Liver (tissue), 9 donors: Measurements from ENCODE around the gene TIFAB. TPM values are rescaled to one million over a fixed set of nuclear protein-coding genes. Genes with fewer than 3 reads are reported as not detected.

Experiments
- DNase-seq: peaks from one replicate; pipeline ENCODE4 v3.0.0-alpha.2; 2017; ENCODE audit warnings: low spot score
- H3K27ac ChIP-seq, 2 donors: one replicate each; pipeline ENCODE4 v1.7.0; 2013; ENCODE audit warnings: inconsistent platforms in 2 of 2, low read length in 2 of 2, control low read depth in 1 of 2, low read depth in 1 of 2, mild to moderate bottlenecking in 1 of 2
- H3K27me3 ChIP-seq, 4 donors: one replicate each; pipeline versions ENCODE4 v1.6.1 to v1.7.0; 2013; ENCODE audit warnings: low read length in 3 of 4, inconsistent platforms in 1 of 4, mild to moderate bottlenecking in 1 of 4, moderate library complexity in 1 of 4; ENCODE audit not compliant: control insufficient read depth in 4 of 4, insufficient read depth in 4 of 4
- H3K36me3 ChIP-seq, 4 donors: one replicate each; pipeline versions ENCODE4 v1.6.1 to v1.7.0; 2013; ENCODE audit warnings: low read length in 3 of 4, mild to moderate bottlenecking in 3 of 4, low read depth in 1 of 4, moderate library complexity in 1 of 4; ENCODE audit not compliant: control insufficient read depth in 4 of 4, insufficient read depth in 3 of 4
- H3K4me1 ChIP-seq, 4 donors: one replicate each; pipeline versions ENCODE4 v1.6.1 to v1.7.0; 2013; ENCODE audit warnings: low read length in 3 of 4, mild to moderate bottlenecking in 3 of 4, moderate library complexity in 1 of 4; ENCODE audit not compliant: control insufficient read depth in 4 of 4, insufficient read depth in 4 of 4
- H3K4me3 ChIP-seq, 3 donors: one replicate each; pipeline versions ENCODE4 v1.6.1 to v1.7.0; 2013; ENCODE audit warnings: low read length in 3 of 3, control low read depth in 1 of 3, low read depth in 1 of 3, mild to moderate bottlenecking in 1 of 3
- H3K9ac ChIP-seq, 2 donors: one replicate each; pipeline ENCODE4 v1.7.0; 2013; ENCODE audit warnings: low read length in 2 of 2, mild to moderate bottlenecking in 2 of 2, moderate library complexity in 2 of 2, control low read depth in 1 of 2, low read depth in 1 of 2
- H3K9me3 ChIP-seq, 4 donors: one replicate each; pipeline versions ENCODE4 v1.6.1 to v1.7.0; 2013; ENCODE audit warnings: low read length in 3 of 4; ENCODE audit not compliant: control insufficient read depth in 4 of 4
- ATF3 ChIP-seq: IDR thresholded peaks from 2 replicates; pipeline ENCODE4 v1.6.1; 2016; ENCODE audit warnings: antibody characterized with exemption
- CTCF ChIP-seq: fragments of 150-350 bp; IDR thresholded peaks from 2 replicates; pipeline ENCODE4 v1.5.1; 2017; ENCODE audit warnings: improper control_type of control experiment, low read depth, low read length; ENCODE audit not compliant: missing input control
- EGR1 ChIP-seq, 2 donors: IDR thresholded peaks; 2 replicates each; pipeline ENCODE4 v1.6.1; 2016 to 2018; ENCODE audit warnings: antibody characterized with exemption in 2 of 2, low read depth in 2 of 2
- FOXA1 ChIP-seq: IDR thresholded peaks from 2 replicates; pipeline ENCODE4 v1.6.1; 2016; ENCODE audit warnings: antibody characterized with exemption
- FOXA2 ChIP-seq: IDR thresholded peaks from 2 replicates; pipeline ENCODE4 v1.6.1; 2016; ENCODE audit warnings: antibody characterized with exemption
- GABPA ChIP-seq, 2 donors: IDR thresholded peaks in 1 of 2; conservative IDR thresholded peaks in 1 of 2; 2 replicates each; pipeline ENCODE4 v1.6.1; 2016; ENCODE audit warnings: antibody characterized with exemption in 2 of 2, mild to moderate bottlenecking in 1 of 2, moderate library complexity in 1 of 2
- HNF4A ChIP-seq, 2 donors: conservative IDR thresholded peaks; 2 replicates each; pipeline ENCODE4 v1.6.1; 2016; ENCODE audit warnings: antibody characterized with exemption in 2 of 2, mild to moderate bottlenecking in 2 of 2
- HNF4G ChIP-seq: IDR thresholded peaks from 2 replicates; pipeline ENCODE4 v1.6.1; 2016; ENCODE audit warnings: antibody characterized with exemption
- JUND ChIP-seq, 2 donors: IDR thresholded peaks; 2 replicates each; pipeline ENCODE4 v1.6.1; 2016; ENCODE audit warnings: antibody characterized with exemption in 2 of 2
- MAX ChIP-seq: IDR thresholded peaks from 2 replicates; pipeline ENCODE4 v1.6.1; 2016; ENCODE audit warnings: antibody characterized with exemption
- NR2F2 ChIP-seq: IDR thresholded peaks from 2 replicates; pipeline ENCODE4 v1.6.1; 2016; ENCODE audit warnings: antibody characterized with exemption
- RAD21 ChIP-seq, 2 donors: IDR thresholded peaks; 2 replicates each; pipeline ENCODE4 v1.6.1; 2016; ENCODE audit warnings: antibody characterized with exemption in 2 of 2, mild to moderate bottlenecking in 2 of 2
- REST ChIP-seq: IDR thresholded peaks from 2 replicates; pipeline ENCODE4 v1.6.1; 2016; ENCODE audit warnings: antibody characterized with exemption, mild to moderate bottlenecking
- RXRA ChIP-seq, 2 donors: IDR thresholded peaks; 2 replicates each; pipeline ENCODE4 v1.6.1; 2017 to 2018; ENCODE audit warnings: antibody characterized with exemption in 2 of 2, mild to moderate bottlenecking in 1 of 2
- SP1 ChIP-seq: IDR thresholded peaks from 2 replicates; pipeline ENCODE4 v1.6.1; 2018; ENCODE audit warnings: antibody characterized with exemption, mild to moderate bottlenecking
- TAF1 ChIP-seq: conservative IDR thresholded peaks from 2 replicates; pipeline ENCODE4 v1.6.1; 2016; ENCODE audit warnings: antibody characterized with exemption, mild to moderate bottlenecking
- YY1 ChIP-seq: IDR thresholded peaks from 2 replicates; pipeline ENCODE4 v1.6.1; 2016; ENCODE audit warnings: antibody characterized with exemption, mild to moderate bottlenecking
- ZBTB33 ChIP-seq: IDR thresholded peaks from 2 replicates; pipeline ENCODE4 v1.6.1; 2016; ENCODE audit warnings: antibody characterized with exemption
- WGBS: extraction: QIAGEN DNeasy Blood & Tissue Kit; methylation state at CpG from one replicate; pipeline ENCODE4 v1.1.7; 2013; 5-methylcytosine and 5-hydroxymethylcytosine counted together
- polyA plus RNA-seq, 2 donors: library from polyadenylated mRNA; stranded (reverse) in 1 of 2; unstranded in 1 of 2; fragments of 200-250 nt in 1 of 2; fragments of >200 nt in 1 of 2; fragmentation: Nextera tagmentation in 1 of 2; extraction: Ambion mirVana in 1 of 2; gene quantifications; one replicate each; pipeline versions ENCODE4 v1.2.1 to v1.2.3, GENCODE V29; 2013 to 2015
- total RNA-seq, 2 donors: library from RNA; depleted of rRNA; stranded (reverse); fragments of >200 nt; gene quantifications; one replicate each; pipeline ENCODE4 v1.2.3, GENCODE V29; 2014
- donor health status: healthy.
- donor health status: healthy.
- donor health status: healthy.
- donor health status: healthy.
- donor health status: healthy.

Gene TIFAB
- total and polyA plus RNA-seq, 4 donors = 0.02 to 0.47 TPM; not detected in 2

GRCh38 chr5:135494196-135494595, 42.0 kb upstream of the TIFAB start:
- Histone ChIP-seq H3K36me3 (no peaks in the 10 kb centered on the region), H3K4me1 (peaks cover under 1 to 12% (median 7%) of the 10 kb centered on the region in 4 donors), H3K27me3 (peaks cover 2 to 13% (median 12%) of the 10 kb centered on the region in 4 donors), H3K27ac (no peak overlapping the region), H3K9me3 (no peaks in the 10 kb centered on the region), H3K9ac (no peak overlapping the region), H3K4me3 (no peak overlapping the region)
- no peak for DNase-seq
- WGBS = 71% methylated on average over 5 of the region's 5 CpGs
- TF ChIP-seq REST = no peak
- TF ChIP-seq CTCF = no peak
- TF ChIP-seq ZBTB33 = no peak
- no peak for TF ChIP-seq FOXA2
- no peak for TF ChIP-seq MAX
- TF ChIP-seq NR2F2 = no peak
- no peak for TF ChIP-seq SP1
- TF ChIP-seq FOXA1 = no peak
- TF ChIP-seq HNF4G = no peak
- TF ChIP-seq EGR1 (IDR thresholded peaks at IDR 0.05; ENCODE audit: low read depth in 2 of 2) = no peak
- no peak for TF ChIP-seq RXRA (IDR thresholded peaks at IDR 0.05)
- TF ChIP-seq RAD21 (IDR thresholded peaks at IDR 0.05) = no peak
- TF ChIP-seq GABPA (IDR thresholded peaks at IDR 0.05 in 1 of 2, conservative IDR thresholded peaks at IDR 0.05 in 1 of 2) = no peak
- no peak for TF ChIP-seq TAF1
- no peak for TF ChIP-seq ATF3
- TF ChIP-seq JUND (IDR thresholded peaks at IDR 0.05) = no peak
- TF ChIP-seq YY1 = no peak
- no peak for TF ChIP-seq HNF4A (conservative IDR thresholded peaks at IDR 0.05)
